ENCODE measurements around the gene AP5Z1.

Gene AP5Z1

DNA sequence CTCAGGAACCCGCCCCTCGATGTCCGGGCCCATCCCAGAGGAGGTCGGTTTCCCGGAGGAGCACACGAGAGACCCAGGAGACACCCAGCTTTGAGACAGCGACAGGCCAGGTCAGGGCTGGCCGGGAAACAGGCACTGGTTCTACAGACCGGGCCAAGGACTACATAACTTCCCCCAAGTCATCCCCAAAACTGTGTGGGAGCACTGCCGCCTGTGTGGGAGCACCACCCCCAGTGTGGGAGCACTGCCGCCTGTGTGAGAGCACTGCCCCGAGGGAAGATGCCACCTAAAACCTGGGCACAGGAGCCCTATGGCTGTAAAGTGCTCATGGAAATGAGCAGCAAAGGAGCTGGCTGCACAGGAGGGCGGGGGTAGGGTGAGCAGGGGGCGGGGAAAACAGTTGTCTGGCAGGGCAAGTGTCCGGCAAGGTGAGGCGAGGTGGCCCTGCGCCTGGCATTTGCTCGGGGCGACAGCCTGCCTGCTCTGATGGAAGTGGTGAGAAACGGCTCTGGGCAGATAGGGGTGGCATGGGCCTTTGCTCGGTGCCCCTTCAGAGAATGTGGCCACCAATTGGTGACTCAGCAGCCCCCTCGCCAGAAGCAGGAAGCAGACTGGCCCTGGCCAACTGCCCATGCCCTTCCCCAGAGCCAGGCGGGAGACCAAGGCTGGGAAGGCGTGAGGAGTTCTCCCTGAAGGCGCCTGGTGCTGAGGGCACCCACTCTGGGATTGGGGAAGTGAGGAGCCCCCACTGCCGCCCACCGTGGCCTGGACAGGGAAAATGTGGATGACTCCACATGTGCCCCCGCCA lies 60.2 kb downstream of the AP5Z1 start:
- TF ChIP-seq, protein P1, sequence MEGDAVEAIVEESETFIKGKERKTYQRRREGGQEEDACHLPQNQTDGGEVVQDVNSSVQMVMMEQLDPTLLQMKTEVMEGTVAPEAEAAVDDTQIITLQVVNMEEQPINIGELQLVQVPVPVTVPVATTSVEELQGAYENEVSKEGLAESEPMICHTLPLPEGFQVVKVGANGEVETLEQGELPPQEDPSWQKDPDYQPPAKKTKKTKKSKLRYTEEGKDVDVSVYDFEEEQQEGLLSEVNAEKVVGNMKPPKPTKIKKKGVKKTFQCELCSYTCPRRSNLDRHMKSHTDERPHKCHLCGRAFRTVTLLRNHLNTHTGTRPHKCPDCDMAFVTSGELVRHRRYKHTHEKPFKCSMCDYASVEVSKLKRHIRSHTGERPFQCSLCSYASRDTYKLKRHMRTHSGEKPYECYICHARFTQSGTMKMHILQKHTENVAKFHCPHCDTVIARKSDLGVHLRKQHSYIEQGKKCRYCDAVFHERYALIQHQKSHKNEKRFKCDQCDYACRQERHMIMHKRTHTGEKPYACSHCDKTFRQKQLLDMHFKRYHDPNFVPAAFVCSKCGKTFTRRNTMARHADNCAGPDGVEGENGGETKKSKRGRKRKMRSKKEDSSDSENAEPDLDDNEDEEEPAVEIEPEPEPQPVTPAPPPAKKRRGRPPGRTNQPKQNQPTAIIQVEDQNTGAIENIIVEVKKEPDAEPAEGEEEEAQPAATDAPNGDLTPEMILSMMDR (IDR thresholded peaks at IDR 0.05), result no peak
- no peak for TF ChIP-seq ZFX (IDR thresholded peaks at IDR 0.05; ENCODE audit: borderline replicate concordance)

DNA sequence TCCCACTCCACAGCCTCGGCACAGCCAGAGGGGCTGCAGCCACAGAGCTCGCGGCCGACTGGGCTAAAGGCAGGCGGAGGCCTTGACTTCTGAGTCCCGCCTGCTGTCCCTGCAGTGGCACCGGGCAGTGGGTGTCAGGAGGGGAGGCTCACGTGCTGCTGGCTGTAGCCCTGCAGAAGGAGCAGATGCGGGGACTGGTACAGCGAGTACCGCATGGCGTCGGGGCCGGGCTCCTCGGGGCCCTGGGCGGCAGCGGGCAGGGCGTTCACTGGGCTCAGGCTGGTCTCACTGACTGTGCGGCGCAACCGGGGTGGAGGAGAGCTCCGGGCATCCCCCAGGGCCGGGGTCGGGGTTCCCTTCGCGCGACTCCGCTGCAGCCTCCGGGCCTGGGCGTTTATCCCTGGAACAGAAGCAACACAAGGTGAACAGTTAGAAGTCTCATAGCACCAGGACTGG lies 60.8 kb downstream of the AP5Z1 start:
- TF ChIP-seq, protein P1 (IDR thresholded peaks at IDR 0.05), result no peak
- TF ChIP-seq ZFX (IDR thresholded peaks at IDR 0.05; ENCODE audit: borderline replicate concordance), result no peak

More for the DNA sequence above, 60.2 kb downstream of the AP5Z1 start:
- H3K27ac ChIP-seq, result no peak overlapping the region

DNA sequence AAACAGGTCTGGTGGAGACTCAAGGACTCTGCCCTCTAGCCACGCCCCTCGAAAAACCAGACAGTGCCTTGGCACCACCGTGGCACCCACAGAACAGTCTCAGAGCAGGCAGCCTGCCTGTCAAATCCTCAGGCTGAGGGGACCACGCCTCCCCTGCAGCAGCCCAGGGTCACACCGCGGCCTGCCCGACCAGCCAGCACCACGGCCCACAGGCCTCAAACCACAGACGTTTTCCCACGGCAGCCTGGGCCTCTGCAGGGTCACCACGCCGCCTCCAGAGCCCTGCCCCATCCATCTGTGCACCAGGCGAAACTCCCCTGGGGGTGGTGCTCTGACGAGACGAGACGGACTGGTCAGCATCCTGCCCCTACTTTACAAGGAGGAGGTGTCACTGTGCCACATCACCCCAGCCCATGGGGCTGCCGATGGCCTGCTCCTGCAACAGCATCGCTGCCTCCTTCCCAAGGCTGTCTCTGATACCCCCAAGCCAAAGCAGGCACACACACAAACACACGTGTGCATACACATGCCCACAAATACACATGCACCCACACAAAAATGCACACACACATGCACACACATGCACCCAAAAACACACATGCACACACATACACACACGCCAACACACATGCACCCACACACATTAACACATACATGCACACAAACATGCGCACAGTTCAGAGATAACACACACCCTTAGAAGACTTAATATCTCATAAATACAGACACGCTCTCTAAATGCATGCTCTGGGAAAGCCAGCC lies 61.8 kb downstream of the AP5Z1 start:
- no peak for TF ChIP-seq ZFX (IDR thresholded peaks at IDR 0.05; ENCODE audit: borderline replicate concordance)
- TF ChIP-seq, protein P1 (IDR thresholded peaks at IDR 0.05), result no peak
- no peak overlapping the region for H3K27ac ChIP-seq

More for the DNA sequence above, 60.8 kb downstream of the AP5Z1 start:
- H3K27ac ChIP-seq, result no peak overlapping the region

DNA sequence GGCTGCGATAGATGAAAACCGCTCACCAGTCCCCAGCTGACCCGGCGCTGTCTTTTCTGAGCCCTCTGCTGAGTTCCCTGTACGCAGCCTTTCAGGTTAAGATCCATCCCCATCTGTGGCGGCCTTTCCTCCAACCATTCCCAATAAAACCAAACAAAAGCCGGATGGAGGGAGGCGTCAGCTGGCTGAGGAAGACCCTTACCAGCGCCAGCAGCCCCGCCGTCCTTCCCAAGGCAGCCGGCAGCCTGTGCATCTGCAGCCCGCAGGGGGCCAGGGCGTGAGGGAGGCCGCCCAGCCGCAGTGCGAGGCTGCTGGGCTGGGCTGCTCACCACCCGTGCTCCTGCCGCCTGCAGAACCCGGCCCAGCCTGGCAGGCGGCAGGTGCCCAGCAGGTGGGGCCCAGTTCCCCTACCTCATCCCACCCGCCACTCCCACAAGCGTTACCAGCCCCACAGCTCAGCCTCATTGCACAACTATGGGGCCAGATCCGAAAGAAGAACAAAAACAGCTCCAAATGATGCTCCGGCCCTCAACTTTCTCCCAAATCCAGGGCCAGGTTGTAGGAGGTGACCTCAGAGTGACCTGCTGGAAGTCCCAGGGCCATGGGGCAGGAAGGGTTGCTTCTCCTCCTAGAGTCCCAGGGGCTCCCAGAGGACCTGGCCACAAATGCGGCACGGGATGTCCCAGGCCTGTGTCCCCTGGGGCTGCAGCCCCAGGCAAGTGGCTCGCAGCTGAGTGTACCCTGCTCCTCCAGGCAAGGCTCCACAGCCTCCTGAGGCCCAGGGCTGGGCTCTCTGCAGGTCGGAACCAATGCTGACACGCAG lies 62.6 kb downstream of the AP5Z1 start:
- no peak overlapping the region for H3K27ac ChIP-seq

DNA sequence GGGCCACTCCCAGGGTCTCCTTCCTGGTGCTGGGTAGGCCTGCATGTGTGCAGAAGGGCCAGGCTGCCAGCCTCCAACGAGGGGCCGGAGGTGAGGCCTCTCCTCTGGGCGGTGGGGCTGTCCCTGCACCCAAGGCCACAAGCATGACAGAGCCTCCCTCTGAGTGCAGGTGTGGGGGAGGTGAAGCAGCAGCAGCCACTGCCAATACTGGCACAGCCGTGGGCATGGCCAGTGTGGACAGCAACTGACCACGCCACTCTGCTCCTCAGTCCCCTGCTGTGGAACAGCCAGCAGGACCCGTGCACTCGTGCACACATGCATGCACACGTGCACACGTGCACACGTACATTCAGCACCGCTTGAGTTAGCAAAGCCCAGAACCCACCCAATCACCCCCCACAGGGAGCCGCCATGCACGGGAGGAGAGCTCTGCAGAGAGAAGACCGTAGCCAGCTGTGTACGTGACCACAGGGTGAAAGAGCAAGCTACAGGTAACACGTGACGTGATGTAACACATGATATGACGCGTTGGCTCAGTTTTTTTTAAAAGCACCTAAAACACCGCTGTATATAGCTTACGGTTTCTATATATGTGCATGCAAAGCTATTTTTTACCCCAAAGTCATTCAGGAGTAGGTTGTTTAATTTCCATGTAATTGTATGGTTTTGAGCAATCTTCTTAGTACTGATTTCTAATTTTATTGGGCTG lies 63.4 kb downstream of the AP5Z1 start:
- H3K27ac ChIP-seq, result no peak overlapping the region
- TF ChIP-seq, protein P1 (IDR thresholded peaks at IDR 0.05), result no peak
- no peak for TF ChIP-seq ZFX (IDR thresholded peaks at IDR 0.05; ENCODE audit: borderline replicate concordance)

More for the DNA sequence above, 62.6 kb downstream of the AP5Z1 start:
- TF ChIP-seq, protein P1 (IDR thresholded peaks at IDR 0.05), result no peak
- TF ChIP-seq ZFX (IDR thresholded peaks at IDR 0.05; ENCODE audit: borderline replicate concordance), result no peak

DNA sequence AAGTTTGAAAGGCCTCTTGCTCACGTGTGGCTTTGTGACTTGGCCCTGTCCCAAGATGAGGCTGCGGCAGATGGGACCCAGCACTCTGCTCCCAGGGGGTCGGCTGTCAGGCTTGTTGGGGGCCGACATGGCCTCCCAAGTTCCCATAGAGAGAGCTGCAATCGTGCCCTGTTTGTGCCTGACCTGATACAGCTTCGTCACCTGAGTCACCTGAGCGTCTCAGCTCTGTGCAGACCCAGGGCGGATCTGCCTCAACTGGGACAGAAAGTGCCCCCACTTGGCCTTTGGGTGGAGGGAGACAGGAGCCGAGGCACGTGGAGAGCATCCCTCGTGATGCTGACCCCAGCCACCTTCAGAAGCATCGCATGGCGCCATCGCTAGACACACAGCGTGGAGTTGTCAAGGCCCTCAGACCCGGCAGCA lies 64.7 kb downstream of the AP5Z1 start:
- no peak for TF ChIP-seq ZFX (IDR thresholded peaks at IDR 0.05; ENCODE audit: borderline replicate concordance)
- TF ChIP-seq, protein P1 (IDR thresholded peaks at IDR 0.05), result no peak
- no peak overlapping the region for H3K27ac ChIP-seq
